ENCODE results near the gene RAB33B.

DNA sequence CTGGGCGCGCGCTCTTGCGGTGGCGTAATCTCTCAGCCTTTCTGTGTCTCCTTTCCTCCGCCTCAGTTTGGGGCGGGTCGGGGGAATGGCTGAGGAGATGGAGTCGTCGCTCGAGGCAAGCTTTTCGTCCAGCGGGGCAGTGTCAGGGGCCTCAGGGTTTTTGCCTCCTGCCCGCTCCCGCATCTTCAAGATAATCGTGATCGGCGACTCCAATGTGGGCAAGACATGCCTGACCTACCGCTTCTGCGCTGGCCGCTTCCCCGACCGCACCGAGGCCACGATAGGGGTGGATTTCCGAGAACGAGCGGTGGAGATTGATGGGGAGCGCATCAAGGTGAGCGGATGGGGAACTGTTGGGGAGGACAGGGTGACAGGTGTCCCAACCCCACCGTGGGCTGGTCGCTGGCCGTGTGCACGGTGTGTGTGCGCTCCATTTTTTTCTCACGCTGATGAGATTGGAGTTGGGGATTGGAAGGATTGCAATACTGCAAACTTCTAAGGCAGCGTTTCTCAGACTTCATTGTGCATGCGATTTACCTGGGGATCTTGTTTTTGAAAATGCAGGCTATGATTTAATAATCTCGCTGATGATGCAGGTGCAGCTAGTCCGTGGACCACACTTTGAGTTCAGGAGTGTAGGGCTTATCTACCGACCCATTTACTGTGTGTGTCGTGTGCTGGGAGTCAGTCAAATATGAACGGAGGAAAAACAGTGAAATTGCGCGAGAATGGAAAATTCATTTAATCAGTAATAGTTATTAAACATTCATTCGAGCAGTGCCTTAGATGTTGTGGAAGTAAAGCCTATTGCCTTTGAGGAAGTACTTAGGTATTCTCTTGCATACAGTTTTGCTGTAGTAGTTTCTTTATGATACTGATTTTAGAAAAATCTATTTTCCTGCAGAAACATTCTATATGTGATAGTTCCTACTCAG is at the start of gene RAB33B:
- TF ChIP-seq, protein P1, sequence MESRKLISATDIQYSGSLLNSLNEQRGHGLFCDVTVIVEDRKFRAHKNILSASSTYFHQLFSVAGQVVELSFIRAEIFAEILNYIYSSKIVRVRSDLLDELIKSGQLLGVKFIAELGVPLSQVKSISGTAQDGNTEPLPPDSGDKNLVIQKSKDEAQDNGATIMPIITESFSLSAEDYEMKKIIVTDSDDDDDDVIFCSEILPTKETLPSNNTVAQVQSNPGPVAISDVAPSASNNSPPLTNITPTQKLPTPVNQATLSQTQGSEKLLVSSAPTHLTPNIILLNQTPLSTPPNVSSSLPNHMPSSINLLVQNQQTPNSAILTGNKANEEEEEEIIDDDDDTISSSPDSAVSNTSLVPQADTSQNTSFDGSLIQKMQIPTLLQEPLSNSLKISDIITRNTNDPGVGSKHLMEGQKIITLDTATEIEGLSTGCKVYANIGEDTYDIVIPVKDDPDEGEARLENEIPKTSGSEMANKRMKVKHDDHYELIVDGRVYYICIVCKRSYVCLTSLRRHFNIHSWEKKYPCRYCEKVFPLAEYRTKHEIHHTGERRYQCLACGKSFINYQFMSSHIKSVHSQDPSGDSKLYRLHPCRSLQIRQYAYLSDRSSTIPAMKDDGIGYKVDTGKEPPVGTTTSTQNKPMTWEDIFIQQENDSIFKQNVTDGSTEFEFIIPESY (CRISPR knock-in tag; IDR thresholded peaks at IDR 0.05), result no peak
- TF ChIP-seq POLR2G (IDR thresholded peaks at IDR 0.05; ENCODE audit: low read depth, low read length) (no peak), JUND (IDR thresholded peaks at IDR 0.05; ENCODE audit: borderline replicate concordance, low read depth, low read length) (0 out of 2 replicates have a peak, but pooled peaks have one; percentile 43), JUND (tag; IDR thresholded peaks at IDR 0.05; ENCODE audit: borderline replicate concordance, low read depth, low read length) (no peak; the same call in 1 of the 3 replicates), POLR2AphosphoS5 (IDR thresholded peaks at IDR 0.05; ENCODE audit: control insufficient read depth, insufficient read depth, low read depth, low read length) (no peak), POLR2A (conservative IDR thresholded peaks at IDR 0.05) (no peak), SP2 (IDR thresholded peaks at IDR 0.05; ENCODE audit: extremely low read depth, low read depth, low read length, poor library complexity, severe bottlenecking) (no peak), SMAD1 (IDR thresholded peaks at IDR 0.05; ENCODE audit: low read depth, low read length, partially characterized antibody) (no peak), NCOA1 (IDR thresholded peaks at IDR 0.05; ENCODE audit: low read depth) (no peak)
- TF ChIP-seq, protein P2, sequence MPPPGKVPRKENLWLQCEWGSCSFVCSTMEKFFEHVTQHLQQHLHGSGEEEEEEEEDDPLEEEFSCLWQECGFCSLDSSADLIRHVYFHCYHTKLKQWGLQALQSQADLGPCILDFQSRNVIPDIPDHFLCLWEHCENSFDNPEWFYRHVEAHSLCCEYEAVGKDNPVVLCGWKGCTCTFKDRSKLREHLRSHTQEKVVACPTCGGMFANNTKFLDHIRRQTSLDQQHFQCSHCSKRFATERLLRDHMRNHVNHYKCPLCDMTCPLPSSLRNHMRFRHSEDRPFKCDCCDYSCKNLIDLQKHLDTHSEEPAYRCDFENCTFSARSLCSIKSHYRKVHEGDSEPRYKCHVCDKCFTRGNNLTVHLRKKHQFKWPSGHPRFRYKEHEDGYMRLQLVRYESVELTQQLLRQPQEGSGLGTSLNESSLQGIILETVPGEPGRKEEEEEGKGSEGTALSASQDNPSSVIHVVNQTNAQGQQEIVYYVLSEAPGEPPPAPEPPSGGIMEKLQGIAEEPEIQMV (tag; conservative IDR thresholded peaks at IDR 0.05; ENCODE audit: low read depth), result peak; percentile 69

Measured in K562 (cell line).